Mucosa of rectum (tissue), 2 donors: ENCODE data around the gene CARD10.
A peak's percentile ranks its signal among the peaks of the same experiment; 100 is the strongest.
"Not testable (repeated sequence)": the region's sequence is repeated elsewhere in the genome, so short reads cannot be mapped to it uniquely, and the experiment has no call there.

Experiments
- H3K27ac ChIP-seq, 2 donors: one replicate each; pipeline ENCODE4 v1.7.0; 2013; ENCODE audit warnings: inconsistent platforms in 2 of 2, low read depth in 2 of 2, low read length in 2 of 2
- H3K27me3 ChIP-seq, 2 donors: one replicate each; pipeline ENCODE4 v1.7.0; 2013; ENCODE audit warnings: low read length in 2 of 2; ENCODE audit not compliant: control insufficient read depth in 2 of 2, insufficient read depth in 2 of 2
- H3K36me3 ChIP-seq, 2 donors: one replicate each; pipeline ENCODE4 v1.7.0; 2013; ENCODE audit warnings: low read length in 2 of 2; ENCODE audit not compliant: control insufficient read depth in 2 of 2, insufficient read depth in 2 of 2
- H3K4me1 ChIP-seq, 2 donors: one replicate each; pipeline ENCODE4 v1.7.0; 2013; ENCODE audit warnings: low read length in 2 of 2, mild to moderate bottlenecking in 1 of 2; ENCODE audit not compliant: control insufficient read depth in 2 of 2, insufficient read depth in 2 of 2
- H3K4me3 ChIP-seq, 2 donors: one replicate each; pipeline ENCODE4 v1.7.0; 2013; ENCODE audit warnings: low read length in 2 of 2
- H3K9ac ChIP-seq, 2 donors: one replicate each; pipeline ENCODE4 v1.7.0; 2013; ENCODE audit warnings: low read length in 2 of 2, low read depth in 1 of 2, mild to moderate bottlenecking in 1 of 2
- H3K9me3 ChIP-seq, 2 donors: one replicate each; pipeline ENCODE4 v1.7.0; 2013; ENCODE audit warnings: low read length in 2 of 2; ENCODE audit not compliant: control insufficient read depth in 2 of 2
- donor health status: healthy.
- donor health status: Normal muscosa, but diverticular disease.

Gene CARD10

DNA sequence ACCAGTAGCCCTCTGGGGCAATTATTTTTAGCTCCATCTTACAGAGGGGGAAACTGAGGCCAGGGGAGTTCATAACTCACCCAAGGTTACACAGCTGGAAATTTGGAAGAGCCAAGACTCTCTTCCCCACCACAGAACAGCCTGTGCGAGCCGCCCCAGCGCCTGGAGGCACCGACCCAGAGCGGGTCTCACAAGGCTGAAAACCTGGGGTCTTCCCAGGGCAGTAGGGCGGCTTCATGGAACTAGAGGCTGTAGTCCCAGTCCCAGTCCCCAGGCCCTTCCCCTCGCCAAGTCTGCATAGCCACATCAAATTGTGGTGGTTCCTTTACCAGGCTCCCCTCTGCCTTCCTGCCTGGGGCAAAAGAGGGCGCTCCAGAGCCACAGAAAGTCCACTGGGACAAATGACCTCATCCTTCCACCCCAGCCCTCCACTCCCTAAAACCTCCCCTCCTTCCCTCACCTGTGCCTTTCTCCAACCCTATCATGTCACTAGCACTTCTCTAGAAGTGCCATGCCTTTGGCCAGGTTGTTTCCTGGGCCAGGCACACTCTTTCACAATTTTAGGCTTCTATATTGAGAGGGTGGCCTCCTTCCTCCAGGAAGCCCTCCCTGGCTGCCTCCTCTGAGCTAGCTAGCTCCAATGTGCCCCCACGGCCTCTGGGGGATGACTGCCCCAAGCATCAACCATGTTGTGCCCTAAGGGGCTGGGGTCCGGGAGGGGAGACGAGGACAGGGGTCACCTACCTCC, 25.9 kb upstream of the CARD10 start:
- Histone ChIP-seq H3K4me1 (peaks cover 15 to 26% of the 10 kb centered on the region in 2 donors), H3K27me3 (no peaks in the 10 kb centered on the region), H3K9ac (peak overlapping the region; percentile 63 to 79), H3K9me3 (no peaks in the 10 kb centered on the region), H3K36me3 (no peaks in the 10 kb centered on the region), H3K4me3 (peak overlapping the region; percentile 41 to 47), H3K27ac (peak overlapping the region; percentile 88)

DNA sequence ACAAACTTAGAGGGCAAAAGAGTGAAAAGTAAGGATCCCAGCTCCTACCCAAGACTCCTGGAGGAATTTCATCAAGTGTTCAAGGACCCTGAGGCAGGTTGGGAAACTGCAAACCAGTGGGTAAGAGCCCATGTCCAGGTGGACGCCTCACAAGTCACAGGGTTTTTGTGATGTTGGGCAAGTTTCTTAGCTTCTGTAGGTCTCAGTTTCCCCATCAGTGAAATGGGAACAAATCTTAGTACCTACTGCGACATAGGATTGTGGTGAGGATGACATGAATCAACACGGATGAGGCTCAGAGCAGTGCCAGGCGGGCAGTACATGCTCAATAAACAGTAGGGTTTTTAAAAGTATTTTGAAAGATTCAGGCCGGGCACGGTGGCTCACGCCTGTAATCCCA, 23.7 kb upstream of the CARD10 start:
- no peaks in the 10 kb centered on the region for H3K9me3 ChIP-seq
- no peak overlapping the region for H3K27ac ChIP-seq
- peaks cover 0 to 2% of the 10 kb centered on the region in 2 donors for H3K27me3 ChIP-seq
- no peaks in the 10 kb centered on the region for H3K36me3 ChIP-seq
- no peak overlapping the region for H3K9ac ChIP-seq
- H3K4me3 ChIP-seq = no peak overlapping the region
- H3K4me1 ChIP-seq = peaks cover 21 to 36% of the 10 kb centered on the region in 2 donors

DNA sequence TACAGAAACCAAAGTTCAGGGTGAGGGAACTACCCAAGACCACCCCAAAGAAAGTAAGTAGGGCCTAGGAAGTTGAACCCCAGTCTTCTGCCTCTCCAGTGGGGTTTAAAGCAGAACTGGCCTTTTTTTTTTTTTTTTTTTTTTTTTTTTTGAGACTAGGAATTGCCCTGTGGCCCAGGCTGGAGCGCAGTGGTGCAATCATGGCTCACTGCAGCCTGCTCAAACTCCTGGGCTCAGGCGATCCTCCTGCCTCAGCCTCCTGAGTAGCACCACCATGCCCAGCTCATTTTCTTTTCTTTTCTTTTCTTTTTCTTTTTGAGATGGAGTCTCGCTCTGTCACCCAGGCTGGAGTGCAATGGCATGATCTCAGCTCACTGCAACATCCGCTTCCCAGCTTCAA, 23.2 kb upstream of the CARD10 start:
- not testable (repeated sequence) for H3K4me3 ChIP-seq
- Histone ChIP-seq H3K9ac (peak overlapping the region in 1 of 2 donors; percentile 36), H3K27ac (peak overlapping the region in 1 of 2 donors; percentile 35)

DNA sequence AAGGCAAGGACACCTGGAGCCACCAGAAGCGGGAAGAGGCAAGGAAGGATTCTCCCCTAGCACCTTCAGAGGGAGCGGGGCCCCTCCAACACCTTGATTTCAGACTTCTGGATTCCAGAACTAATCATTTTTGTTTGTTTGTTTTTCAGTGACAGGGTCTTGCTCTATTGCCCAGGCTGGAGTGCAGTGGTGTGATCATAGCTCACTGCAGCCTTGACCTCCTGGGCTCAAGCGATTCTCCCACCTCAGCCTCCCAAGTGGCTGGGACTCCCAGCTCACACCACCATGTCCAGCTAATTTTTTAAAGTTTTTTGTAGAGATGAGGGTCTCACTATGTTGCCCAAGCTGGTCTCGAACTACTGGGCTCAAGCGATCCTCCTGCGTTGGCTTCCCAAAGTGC, 20.6 kb upstream of the CARD10 start:
- not testable (repeated sequence) for H3K9me3 ChIP-seq, H3K9ac ChIP-seq, H3K27me3 ChIP-seq, H3K4me3 ChIP-seq, H3K36me3 ChIP-seq, H3K27ac ChIP-seq
- H3K4me1 ChIP-seq = peaks cover 13 to 21% of the 10 kb centered on the region in 2 donors

More for the DNA sequence above, 23.2 kb upstream of the CARD10 start:
- H3K9me3 ChIP-seq, H3K36me3 ChIP-seq, H3K27me3 ChIP-seq: not testable (repeated sequence)
- H3K4me1 ChIP-seq = peaks cover 21 to 36% of the 10 kb centered on the region in 2 donors

DNA sequence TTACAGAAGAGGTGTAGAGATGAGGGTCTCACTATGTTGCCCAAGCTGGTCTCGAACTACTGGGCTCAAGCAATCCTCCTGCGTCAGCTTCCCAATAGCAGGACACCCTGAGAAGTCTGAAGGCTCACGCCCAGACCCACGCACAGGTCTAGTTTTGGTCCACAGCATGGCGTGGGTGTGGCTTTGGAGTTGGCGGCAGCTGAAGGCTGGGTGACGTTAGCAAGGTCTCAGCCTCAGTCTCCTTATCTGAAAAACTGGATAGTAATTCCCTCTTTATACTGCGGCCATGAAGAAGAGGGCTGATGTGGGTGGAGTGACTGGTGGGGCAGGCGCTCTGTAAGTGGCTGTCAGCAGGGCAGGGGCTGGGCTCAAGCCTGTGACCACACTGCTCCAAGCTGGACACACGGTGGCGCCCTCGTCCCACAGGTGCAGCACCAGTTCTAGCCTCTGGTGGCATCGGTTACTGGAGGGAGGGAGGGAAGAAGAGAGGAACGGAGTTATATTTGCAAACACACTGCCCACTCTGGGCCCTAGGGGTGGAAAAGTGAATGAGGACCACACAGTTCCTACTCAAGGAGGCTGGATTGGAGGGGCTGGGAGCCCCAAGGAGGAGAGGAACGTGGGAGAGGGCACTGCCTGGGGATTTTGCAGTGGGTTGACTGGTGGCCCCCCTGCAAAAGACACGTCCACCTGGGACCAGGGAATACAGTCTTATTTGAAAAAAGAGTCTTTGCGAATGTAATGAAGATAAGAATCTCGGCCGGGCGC, 19.6 kb upstream of the CARD10 start:
- peak overlapping the region; percentile 28 to 48 for H3K9ac ChIP-seq
- H3K4me3 ChIP-seq = peak overlapping the region in 1 of 2 donors; percentile 53
- peak overlapping the region; percentile 9 to 48 for H3K27ac ChIP-seq

DNA sequence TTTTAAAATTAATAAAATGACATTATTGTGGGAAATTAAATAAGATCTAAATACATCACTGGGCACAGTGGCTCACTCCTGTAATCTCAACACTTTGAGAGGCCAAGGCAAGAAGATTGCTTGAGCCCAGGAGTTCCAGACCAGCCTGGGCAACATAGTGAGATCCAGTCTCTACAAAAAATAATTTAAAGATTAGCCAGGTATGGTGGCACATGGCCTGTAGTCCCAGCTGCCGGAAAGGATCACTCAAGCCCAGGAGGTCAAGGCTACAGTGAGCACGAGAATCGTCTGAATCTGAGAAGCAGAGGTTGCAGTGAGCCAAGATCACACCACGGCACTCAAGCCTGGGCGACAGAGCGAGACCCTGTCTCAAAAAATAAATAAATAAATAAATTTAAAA, 15.9 kb upstream of the CARD10 start:
- Histone ChIP-seq H3K9ac (no peak overlapping the region), H3K9me3 (no peaks in the 10 kb centered on the region), H3K27ac (no peak overlapping the region), H3K27me3 (peaks cover 0 to 2% of the 10 kb centered on the region in 2 donors), H3K4me1 (peaks cover 7 to 10% of the 10 kb centered on the region in 2 donors), H3K4me3 (no peak overlapping the region), H3K36me3 (no peaks in the 10 kb centered on the region)

More for the DNA sequence above, 19.6 kb upstream of the CARD10 start:
- no peaks in the 10 kb centered on the region for H3K36me3 ChIP-seq
- H3K9me3 ChIP-seq = no peaks in the 10 kb centered on the region
- peaks cover 0 to 2% of the 10 kb centered on the region in 2 donors for H3K27me3 ChIP-seq
- H3K4me1 ChIP-seq = peaks cover 13 to 21% of the 10 kb centered on the region in 2 donors

DNA sequence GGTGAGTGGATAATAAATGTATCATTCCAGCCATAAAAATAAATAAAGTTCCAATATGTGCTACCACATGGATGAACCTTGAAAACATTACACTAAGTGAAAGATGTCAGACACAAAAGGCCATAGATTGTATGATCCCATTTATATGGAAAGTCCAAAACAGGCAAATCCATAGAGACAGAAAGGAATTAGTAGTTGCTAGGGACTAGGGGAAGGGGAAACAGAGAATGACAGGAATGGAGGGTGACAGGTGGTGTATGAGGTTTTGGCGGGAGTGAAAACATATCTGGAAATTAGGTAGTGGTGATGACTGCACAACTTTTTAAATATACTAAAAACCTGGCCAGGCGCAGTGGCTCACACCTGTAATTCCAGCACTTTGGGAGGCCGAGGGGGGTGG, 15.2 kb upstream of the CARD10 start:
- H3K9ac ChIP-seq = no peak overlapping the region
- H3K27me3 ChIP-seq = no peaks in the 10 kb centered on the region
- no peaks in the 10 kb centered on the region for H3K9me3 ChIP-seq
- no peak overlapping the region for H3K4me3 ChIP-seq
- H3K27ac ChIP-seq = no peak overlapping the region
- no peaks in the 10 kb centered on the region for H3K36me3 ChIP-seq
- peaks cover 14 to 17% of the 10 kb centered on the region in 2 donors for H3K4me1 ChIP-seq

DNA sequence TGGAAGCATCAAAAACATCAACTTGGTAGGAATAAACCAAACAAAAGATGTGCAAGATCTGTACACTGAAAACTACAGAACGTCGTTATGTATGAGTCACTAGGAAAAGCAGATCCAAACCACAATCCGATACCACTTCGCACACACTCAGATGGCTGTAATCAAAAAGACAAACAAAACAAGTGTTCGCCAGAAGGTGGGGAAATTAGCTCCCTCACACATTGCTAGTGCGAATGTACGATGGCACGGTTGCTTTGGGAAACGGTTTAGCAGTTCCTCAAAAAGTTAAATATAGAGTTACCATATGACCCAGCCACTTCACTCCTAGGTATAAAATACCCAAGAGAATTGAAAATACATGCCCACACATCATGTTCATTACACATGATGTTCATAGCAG, 14.8 kb upstream of the CARD10 start:
- H3K4me1 ChIP-seq = peaks cover 12 to 15% of the 10 kb centered on the region in 2 donors
- no peak overlapping the region for H3K4me3 ChIP-seq
- no peaks in the 10 kb centered on the region for H3K27me3 ChIP-seq
- no peaks in the 10 kb centered on the region for H3K9me3 ChIP-seq
- no peaks in the 10 kb centered on the region for H3K36me3 ChIP-seq
- no peak overlapping the region for H3K27ac ChIP-seq
- H3K9ac ChIP-seq = no peak overlapping the region

DNA sequence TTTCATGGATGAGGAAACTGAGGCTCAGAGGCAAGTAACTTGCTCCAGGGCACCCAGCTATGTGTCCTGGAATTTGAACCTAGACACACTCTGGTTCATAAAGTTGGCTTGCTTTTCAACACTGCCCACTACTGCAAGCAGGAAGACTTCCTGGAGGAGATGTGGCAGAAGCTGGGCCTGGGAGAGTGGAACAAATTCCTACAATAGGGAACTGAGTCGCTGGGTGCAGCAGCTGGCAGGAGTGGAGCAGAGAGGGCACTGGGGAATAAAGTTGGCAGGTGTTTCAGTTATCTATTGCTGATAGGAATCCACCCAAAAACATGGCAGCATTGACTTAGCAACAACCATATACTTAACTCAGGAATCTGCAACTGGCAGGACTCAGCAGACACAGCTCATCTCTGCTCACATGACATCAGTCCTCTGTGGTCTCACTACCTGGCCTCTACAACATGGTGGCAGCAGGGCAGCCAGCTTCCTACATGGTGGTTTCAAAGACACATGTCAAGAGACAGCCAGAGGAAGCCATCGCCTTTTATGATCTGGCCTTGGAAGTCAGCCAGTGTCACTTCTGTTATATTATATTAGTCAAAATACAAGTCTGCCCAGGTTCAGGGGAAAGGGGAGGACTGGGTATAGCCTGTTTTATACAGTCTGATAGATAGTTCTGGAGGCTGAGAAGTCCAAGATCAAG, 10.6 kb upstream of the CARD10 start:
- Histone ChIP-seq H3K27ac (peak overlapping the region; percentile 50 to 56), H3K4me1 (peaks cover 7 to 12% of the 10 kb centered on the region in 2 donors), H3K27me3 (no peaks in the 10 kb centered on the region), H3K4me3 (no peak overlapping the region), H3K9ac (no peak overlapping the region), H3K36me3 (no peaks in the 10 kb centered on the region), H3K9me3 (no peaks in the 10 kb centered on the region)

DNA sequence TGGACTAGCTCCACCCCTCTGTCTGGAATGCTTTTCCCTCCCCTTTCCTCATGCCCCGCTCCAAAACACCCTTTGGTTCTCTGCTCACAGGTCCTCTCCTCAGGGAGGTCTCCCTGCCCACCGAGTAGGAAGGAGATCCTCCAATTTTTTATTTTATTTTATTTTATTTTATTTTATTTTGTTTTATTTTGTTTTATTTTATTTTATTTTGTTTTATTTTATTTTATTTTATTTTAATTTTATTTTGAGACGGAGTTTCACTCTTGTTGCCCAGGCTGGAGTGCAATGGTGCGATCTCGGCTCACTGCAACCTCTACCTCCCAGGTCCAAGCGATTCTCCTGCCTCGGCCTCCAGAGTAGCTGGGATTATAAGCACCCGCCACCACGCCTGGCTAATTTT, 8.7 kb upstream of the CARD10 start:
- not testable (repeated sequence) for H3K9ac ChIP-seq, H3K9me3 ChIP-seq, H3K27me3 ChIP-seq, H3K36me3 ChIP-seq, H3K27ac ChIP-seq, H3K4me3 ChIP-seq
- peaks cover 7 to 12% of the 10 kb centered on the region in 2 donors for H3K4me1 ChIP-seq
